NCI-H345 treated with DMSO at 0.1 percent for 48 hours (cell line): ENCODE measurements around the gene LYST.
"Not testable (repeated sequence)": the region's sequence is repeated elsewhere in the genome, so short reads cannot be mapped to it uniquely, and the experiment has no call there.

Experiments
- DNase-seq: peaks from one replicate; lab custom pipeline; 2025; ENCODE audit not compliant: unreplicated experiment; lab: John Stamatoyannopoulos, UW

Gene LYST, protein sequence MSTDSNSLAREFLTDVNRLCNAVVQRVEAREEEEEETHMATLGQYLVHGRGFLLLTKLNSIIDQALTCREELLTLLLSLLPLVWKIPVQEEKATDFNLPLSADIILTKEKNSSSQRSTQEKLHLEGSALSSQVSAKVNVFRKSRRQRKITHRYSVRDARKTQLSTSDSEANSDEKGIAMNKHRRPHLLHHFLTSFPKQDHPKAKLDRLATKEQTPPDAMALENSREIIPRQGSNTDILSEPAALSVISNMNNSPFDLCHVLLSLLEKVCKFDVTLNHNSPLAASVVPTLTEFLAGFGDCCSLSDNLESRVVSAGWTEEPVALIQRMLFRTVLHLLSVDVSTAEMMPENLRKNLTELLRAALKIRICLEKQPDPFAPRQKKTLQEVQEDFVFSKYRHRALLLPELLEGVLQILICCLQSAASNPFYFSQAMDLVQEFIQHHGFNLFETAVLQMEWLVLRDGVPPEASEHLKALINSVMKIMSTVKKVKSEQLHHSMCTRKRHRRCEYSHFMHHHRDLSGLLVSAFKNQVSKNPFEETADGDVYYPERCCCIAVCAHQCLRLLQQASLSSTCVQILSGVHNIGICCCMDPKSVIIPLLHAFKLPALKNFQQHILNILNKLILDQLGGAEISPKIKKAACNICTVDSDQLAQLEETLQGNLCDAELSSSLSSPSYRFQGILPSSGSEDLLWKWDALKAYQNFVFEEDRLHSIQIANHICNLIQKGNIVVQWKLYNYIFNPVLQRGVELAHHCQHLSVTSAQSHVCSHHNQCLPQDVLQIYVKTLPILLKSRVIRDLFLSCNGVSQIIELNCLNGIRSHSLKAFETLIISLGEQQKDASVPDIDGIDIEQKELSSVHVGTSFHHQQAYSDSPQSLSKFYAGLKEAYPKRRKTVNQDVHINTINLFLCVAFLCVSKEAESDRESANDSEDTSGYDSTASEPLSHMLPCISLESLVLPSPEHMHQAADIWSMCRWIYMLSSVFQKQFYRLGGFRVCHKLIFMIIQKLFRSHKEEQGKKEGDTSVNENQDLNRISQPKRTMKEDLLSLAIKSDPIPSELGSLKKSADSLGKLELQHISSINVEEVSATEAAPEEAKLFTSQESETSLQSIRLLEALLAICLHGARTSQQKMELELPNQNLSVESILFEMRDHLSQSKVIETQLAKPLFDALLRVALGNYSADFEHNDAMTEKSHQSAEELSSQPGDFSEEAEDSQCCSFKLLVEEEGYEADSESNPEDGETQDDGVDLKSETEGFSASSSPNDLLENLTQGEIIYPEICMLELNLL (N-terminal part only)

GRCh38 chr1:235866205-235866912, at the start of gene LYST:
LYST (minus strand) TSS chr1:235866906; CDS start chr1:235830417, 36,489 bp downstream.
- peak; percentile 24 for DNase-seq

DNA sequence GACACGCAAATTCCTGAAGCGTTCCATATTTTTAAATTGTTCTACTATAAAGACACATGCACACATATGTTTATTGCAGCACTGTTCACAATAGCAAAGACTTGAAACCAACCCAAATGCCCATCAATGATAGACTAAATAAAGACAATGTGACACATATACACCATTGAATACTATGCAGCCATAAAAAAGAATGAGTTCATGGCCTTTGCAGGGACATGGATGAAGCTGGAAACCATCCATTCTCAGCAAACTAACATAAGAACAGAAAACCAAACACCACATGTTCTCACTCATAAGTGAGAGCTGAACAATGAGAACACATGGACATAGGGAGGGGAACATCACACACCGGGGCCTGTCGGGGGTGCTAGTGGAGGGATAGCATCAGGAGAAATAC, 48.8 kb upstream of the LYST start:
- DNase-seq = not testable (repeated sequence)

DNA sequence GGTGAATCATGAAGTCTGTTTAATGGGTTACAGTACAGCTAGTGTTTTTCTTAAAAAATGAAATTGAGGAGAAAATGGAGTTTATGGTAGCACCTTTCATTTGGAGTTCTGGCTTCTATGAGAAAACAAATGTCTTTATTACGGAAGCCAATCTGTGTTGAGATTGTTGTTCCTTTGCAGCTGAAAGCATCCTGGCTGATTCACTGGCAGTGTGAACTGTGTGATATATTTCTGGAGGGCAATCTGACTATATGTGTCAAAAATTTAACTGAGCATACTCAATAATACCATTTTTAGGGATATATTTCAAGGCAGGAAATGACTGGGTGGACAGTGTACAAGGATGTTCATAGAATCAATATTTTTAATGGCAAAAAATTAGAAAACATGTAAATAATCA, 46.6 kb upstream of the LYST start:
- no peak for DNase-seq

- no peak for DNase-seq
Observed at GRCh38 chr1:235911876-235912275, 45.2 kb upstream of the LYST start.

- no peak for DNase-seq
Observed at GRCh38 chr1:235911300-235911662, 44.6 kb upstream of the LYST start.

GRCh38 chr1:235910357-235911299, 43.9 kb upstream of the LYST start:
- DNase-seq = no peak

GRCh38 chr1:235908742-235909520, 42.2 kb upstream of the LYST start:
- no peak for DNase-seq

DNA sequence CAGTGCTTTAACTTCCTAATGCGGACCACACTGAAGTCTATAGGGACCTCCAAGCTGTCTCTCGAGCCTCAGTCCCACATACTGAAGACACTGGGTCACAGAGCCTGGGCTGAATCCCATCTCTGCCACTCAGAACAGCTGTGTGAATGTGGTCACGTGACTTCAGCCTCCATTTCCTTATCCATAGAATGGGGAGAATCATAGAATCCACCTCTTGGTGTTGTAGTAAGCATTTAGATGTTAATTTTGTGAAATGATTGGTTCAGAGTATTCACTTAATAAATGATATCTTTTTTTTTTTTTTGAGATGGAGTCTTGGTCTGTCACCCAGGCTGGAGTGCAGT, 41.2 kb upstream of the LYST start:
- no peak for DNase-seq

DNA sequence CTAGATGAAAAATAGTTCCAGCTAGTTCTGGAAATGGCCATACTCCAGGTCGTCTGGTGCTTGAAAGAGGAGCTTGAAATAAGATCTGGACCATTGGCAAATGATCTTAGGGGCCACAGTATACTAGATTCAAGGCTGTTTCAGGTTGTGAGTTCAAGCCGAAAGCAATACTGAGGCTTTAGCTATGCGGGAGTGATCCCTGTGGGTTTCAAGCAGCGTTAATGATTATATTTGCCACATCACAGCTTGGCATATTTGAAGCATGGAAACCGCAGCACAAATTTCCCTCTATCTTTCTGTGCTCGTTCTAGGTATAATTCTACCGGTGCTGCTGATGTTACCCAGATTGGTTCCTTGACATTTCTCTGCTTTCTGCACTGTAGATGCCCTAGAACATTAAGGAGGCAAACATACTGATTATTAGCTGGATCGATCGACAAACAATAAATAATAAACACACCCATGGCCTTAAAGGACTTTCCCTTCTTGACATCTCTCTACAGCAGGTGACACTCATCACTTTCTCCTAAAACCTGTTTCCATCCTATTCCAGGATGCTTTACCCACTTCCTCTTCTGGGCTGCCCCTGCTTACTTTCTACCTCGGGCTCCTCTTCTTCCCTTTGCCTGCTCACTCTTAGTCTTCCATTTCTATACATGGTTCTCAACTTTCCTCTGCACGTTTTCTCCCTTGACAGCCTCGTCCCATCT, 40.6 kb upstream of the LYST start:
- no peak for DNase-seq

DNA sequence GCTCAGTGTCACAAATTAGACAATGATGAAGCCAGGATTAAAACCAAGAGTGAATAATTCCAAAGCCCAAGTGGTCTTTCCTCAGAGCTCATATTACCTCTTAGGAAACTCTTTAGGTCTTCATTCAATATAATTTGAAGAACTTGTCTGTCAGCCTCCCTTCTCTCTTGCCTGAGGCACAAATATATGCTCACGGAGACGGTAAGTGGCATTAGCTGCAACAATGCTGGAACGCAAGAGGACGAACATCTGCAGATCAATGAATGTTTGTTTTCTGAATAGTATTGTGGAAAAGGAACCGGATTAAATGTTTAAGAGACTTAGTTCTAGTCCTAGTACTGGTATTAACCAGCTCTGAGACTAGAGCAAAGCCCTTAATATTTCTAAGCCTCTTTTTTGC, 39.7 kb upstream of the LYST start:
- no peak for DNase-seq

DNA sequence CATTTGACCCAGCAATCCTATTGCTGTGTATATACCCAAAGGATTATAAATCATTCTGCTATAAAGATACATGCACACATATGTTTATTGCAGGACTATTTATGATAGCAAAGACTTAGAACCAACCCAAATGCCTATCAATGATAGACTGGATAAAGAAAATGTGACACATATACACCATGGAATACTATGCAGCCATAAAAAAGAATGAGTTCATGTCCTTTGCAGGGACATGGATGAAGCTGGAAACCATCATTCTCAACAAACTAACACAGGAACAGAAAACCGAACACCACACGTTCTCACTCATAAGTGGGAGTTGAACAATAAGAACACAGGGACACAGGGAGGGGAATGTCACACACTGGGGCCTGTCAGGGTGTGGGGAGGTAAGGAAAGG, 37.1 kb upstream of the LYST start:
- not testable (repeated sequence) for DNase-seq

DNA sequence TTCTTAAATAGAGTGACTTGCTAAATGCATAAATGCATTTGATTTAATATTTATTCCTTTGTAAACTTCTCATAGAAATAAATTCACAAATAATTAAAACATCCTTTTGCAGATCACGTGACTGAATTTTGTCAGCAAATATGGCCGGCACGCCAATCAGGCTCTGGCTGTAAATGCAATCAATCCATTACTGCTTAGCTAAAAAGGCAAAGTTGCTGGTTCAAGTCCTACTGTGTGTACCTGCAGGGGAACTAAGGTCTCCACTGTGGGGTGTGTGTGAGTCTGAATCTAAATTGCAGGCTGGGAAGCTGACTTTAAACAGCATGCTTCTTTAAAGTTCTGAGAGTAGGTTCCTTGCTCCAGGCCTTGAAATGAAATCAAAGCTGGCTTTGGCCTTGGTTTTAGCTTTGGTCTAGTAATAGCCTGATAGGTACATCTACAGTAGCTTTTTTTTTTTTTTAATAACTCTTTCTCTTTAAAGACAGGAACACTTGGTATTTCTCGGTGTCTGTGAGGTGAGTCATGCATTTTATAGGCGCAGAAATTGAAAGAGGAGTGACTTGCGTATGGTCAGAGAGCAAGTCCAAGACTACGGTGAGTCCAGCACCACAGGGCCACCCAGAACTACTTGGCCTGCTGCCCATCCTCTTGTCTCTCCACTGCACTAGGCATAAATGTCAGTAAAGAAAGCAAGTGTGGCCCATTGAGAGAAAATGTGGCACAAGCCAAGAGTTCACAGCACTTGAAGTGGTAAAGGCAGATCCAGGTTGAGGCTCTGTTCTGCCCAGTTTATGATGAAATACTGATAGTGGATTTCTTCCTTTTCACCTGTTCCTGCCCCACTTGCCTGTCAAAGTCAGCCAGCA, 36.2 kb upstream of the LYST start:
- no peak for DNase-seq

- DNase-seq = no peak
Observed at GRCh38 chr1:235901461-235901860, 34.8 kb upstream of the LYST start.

- DNase-seq = no peak
Observed at GRCh38 chr1:235898126-235898525, 31.4 kb upstream of the LYST start.

DNA sequence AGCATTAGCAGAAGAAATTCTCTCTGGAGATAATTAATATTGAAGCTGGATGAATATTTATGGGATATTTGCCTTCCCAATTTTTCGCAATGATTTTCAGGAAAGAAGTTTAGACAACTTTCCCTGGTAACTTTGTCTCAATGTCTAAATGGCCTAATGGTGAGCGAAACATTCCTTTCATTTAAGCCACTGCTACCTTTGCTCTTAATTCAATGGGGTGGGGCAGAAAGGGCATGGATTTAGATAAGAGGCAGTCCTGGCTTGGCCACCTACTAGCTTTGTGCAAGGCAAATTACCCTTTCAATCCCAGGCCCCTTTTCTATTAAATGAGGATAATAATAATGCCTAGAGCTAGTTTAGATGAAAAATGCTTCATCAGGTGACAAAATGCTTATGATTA, 27.1 kb upstream of the LYST start:
- DNase-seq = no peak

DNA sequence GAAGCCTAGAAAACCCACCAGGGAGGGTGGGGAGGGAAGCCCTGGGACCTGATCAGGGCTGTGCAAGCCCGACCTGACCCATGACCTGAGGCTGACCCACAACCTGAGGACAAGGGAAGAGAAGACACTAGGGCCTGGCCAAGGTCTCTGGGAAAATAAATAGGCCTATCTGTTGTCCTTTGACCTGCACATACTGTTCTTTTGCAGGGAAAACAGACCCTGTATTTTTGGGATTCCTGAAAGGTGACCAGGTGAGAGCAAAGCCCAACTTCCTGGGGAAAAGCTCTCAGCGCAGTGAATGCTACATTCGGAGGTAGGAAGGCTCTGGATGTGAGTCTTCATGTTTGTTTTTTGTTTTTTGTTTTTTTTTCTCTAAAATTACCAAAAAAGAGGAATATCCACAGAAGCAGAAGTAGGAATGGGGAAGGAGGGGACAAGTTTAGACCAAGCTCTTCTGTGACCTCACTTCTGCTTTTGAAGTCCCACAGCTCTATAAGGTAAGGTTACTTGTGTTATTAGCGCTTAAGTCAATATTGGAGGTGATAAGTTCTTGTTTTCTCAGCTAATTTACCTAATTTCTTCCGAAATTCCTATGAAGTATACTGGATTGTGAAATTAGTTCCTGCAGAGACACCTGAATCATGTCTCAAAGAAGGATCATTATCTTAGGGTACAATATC, 26.2 kb upstream of the LYST start:
- no peak for DNase-seq

DNA sequence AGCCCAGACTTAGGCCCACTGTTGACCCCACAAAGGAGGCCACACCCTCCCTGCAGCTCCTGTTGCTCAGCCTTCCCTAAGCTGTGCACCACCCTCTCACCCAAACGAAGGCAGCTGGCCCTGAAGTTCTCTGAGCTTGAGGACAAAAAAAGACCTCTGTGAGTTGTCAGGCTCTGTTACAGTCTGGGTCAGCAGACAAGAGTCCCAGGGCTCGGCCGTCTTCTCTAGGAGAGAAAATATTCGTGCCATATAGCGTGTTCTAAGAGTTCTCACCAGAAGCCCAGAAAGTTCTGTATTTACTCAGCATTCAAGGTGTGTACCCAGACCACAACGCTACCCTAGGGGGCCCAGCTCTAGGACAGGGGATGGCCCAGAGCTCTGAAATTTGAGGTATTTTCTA, 25.5 kb upstream of the LYST start:
- no peak for DNase-seq
